ENCODE results near the gene HEMK1.

DNA sequence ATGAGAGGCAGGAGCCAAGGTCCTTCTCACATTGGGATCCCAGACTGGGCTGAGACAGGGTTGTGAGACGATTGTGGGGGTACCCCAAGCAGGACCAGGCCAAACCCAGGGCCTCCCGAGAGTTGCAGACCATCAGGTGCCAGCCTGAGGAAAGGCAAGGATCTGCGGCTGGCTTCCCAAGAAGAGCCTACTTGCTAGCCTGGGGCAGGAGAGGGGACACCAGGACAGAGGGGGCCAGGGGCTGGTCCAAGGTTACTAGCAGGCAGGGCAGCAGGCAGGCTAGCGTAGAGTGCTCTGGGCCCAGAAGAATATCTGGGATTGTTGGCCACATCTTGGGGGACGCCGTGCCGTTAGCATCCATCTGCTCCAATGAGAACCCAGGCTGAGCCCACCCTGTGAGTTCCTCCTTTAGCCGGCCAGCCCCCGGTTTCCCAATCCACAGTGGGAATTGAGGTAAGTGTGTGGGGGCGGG, 41.7 kb downstream of the HEMK1 start:
- no peak for TF ChIP-seq POLR2A (IDR thresholded peaks at IDR 0.05)
- TF ChIP-seq, protein P1, sequence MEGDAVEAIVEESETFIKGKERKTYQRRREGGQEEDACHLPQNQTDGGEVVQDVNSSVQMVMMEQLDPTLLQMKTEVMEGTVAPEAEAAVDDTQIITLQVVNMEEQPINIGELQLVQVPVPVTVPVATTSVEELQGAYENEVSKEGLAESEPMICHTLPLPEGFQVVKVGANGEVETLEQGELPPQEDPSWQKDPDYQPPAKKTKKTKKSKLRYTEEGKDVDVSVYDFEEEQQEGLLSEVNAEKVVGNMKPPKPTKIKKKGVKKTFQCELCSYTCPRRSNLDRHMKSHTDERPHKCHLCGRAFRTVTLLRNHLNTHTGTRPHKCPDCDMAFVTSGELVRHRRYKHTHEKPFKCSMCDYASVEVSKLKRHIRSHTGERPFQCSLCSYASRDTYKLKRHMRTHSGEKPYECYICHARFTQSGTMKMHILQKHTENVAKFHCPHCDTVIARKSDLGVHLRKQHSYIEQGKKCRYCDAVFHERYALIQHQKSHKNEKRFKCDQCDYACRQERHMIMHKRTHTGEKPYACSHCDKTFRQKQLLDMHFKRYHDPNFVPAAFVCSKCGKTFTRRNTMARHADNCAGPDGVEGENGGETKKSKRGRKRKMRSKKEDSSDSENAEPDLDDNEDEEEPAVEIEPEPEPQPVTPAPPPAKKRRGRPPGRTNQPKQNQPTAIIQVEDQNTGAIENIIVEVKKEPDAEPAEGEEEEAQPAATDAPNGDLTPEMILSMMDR (IDR thresholded peaks at IDR 0.05) = no peak
- no peak for TF ChIP-seq POLR2AphosphoS5 (IDR thresholded peaks at IDR 0.05)

All from transverse colon (tissue), 4 donors.